WTC11 (cell line): ENCODE measurements around the gene RBM15. TPM values are rescaled to one million over a fixed set of nuclear protein-coding genes. Genes with fewer than 3 reads are reported as not detected.

Source experiments
- ATAC-seq: fragments of 200-7000 bp; cut with Tn5 transposase; 2 replicates; pipeline ENCODE4 v1.10.0; 2021; ENCODE audit warnings: mild to moderate bottlenecking, moderate library complexity
- CTCF ChIA-PET: fragments of 300-600 bp; sonication (Branson Sonifier 250); formaldehyde crosslinking; loops from one replicate; lab custom pipeline; 2021; ENCODE audit warnings: antibody characterized with exemption; lab: Charles Lee
- POLR2A ChIA-PET: fragments of 350-600 bp; sonication (Branson Sonifier 250); formaldehyde crosslinking; loops from one replicate; lab custom pipeline; 2021; ENCODE audit warnings: antibody characterized with exemption; lab: Charles Lee
- DNase-seq: peaks from one replicate; pipeline ENCODE4 v3.0.0; 2021; ENCODE audit warnings: low spot score
- H3K27ac Mint-ChIP-seq: 2 replicates; pipeline ENCODE4 v1.8.0; 2021; ENCODE audit warnings: mixed read lengths
- H3K27me3 Mint-ChIP-seq: 2 replicates; pipeline ENCODE4 v1.8.0; 2021; ENCODE audit warnings: low read depth, mild to moderate bottlenecking, moderate library complexity, mixed read lengths
- H3K36me3 Mint-ChIP-seq: 2 replicates; pipeline ENCODE4 v1.8.0; 2021; ENCODE audit warnings: mixed read lengths
- H3K4me1 Mint-ChIP-seq: 2 replicates; pipeline ENCODE4 v1.8.0; 2022; ENCODE audit warnings: mixed read lengths
- H3K4me3 Mint-ChIP-seq: 2 replicates; pipeline ENCODE4 v1.8.0; 2021; ENCODE audit warnings: mild to moderate bottlenecking, moderate library complexity, mixed read lengths
- H3K9me3 Mint-ChIP-seq: 2 replicates; pipeline ENCODE4 v1.8.0; 2021; ENCODE audit warnings: mixed read lengths
- CREB1 ChIP-seq: sonication (generic); formaldehyde crosslinking; IDR thresholded peaks from 2 replicates; pipeline ENCODE4 v1.8.0; 2023; ENCODE audit warnings: mild to moderate bottlenecking, missing genetic modification reagents
- CREM ChIP-seq: sonication (generic); formaldehyde crosslinking; IDR thresholded peaks from 2 replicates; pipeline ENCODE4 v1.8.1; 2022; ENCODE audit warnings: mild to moderate bottlenecking, missing genetic modification reagents, moderate library complexity
- ERG ChIP-seq: fragments of 250-450 bp; sonication (Bioruptor Pico); IDR thresholded peaks from 2 replicates; pipeline ENCODE4 v1.8.0; 2021; ENCODE audit warnings: mild to moderate bottlenecking
- FOXJ3 ChIP-seq: sonication (generic); formaldehyde crosslinking; IDR thresholded peaks from 2 replicates; pipeline ENCODE4 v1.9.0; 2021; ENCODE audit warnings: missing genetic modification reagents, mild to moderate bottlenecking, borderline replicate concordance
- FOXK1 ChIP-seq: sonication (generic); formaldehyde crosslinking; IDR thresholded peaks from 2 replicates; pipeline ENCODE4 v1.8.0; 2022; ENCODE audit warnings: mild to moderate bottlenecking, moderate library complexity, missing genetic modification reagents
- GABPB1 ChIP-seq: sonication (generic); formaldehyde crosslinking; IDR thresholded peaks from 2 replicates; pipeline ENCODE4 v1.8.1; 2023; ENCODE audit warnings: mild to moderate bottlenecking, missing genetic modification reagents
- RELA ChIP-seq: sonication (generic); formaldehyde crosslinking; IDR thresholded peaks from 2 replicates; pipeline ENCODE4 v1.8.1; 2022; ENCODE audit warnings: missing genetic modification reagents, mild to moderate bottlenecking, borderline replicate concordance
- RORB ChIP-seq: fragments of 250-450 bp; sonication (Bioruptor Pico); IDR thresholded peaks from 2 replicates; pipeline ENCODE4 v1.9.0; 2021; ENCODE audit warnings: mild to moderate bottlenecking
- TEAD4 ChIP-seq: sonication (generic); formaldehyde crosslinking; IDR thresholded peaks from 2 replicates; pipeline ENCODE4 v1.8.0; 2022; ENCODE audit warnings: mild to moderate bottlenecking, missing genetic modification reagents
- TP53 ChIP-seq: sonication (generic); formaldehyde crosslinking; IDR thresholded peaks from 2 replicates; pipeline ENCODE4 v1.8.1; 2023; ENCODE audit warnings: mild to moderate bottlenecking, missing genetic modification reagents
- USF1 ChIP-seq: sonication (generic); formaldehyde crosslinking; IDR thresholded peaks from 2 replicates; pipeline ENCODE4 v1.8.0; 2022; ENCODE audit warnings: mild to moderate bottlenecking, missing genetic modification reagents
- ZBTB43 ChIP-seq: sonication (generic); formaldehyde crosslinking; IDR thresholded peaks from 2 replicates; pipeline ENCODE4 v1.8.1; 2023; ENCODE audit warnings: mild to moderate bottlenecking, missing genetic modification reagents
- ZMAT4 ChIP-seq: fragments of 250-450 bp; sonication (Bioruptor Pico); IDR thresholded peaks from 2 replicates; pipeline ENCODE4 v1.9.0; 2021; ENCODE audit warnings: mild to moderate bottlenecking
- ZNF219 ChIP-seq: sonication (generic); formaldehyde crosslinking; IDR thresholded peaks from 2 replicates; pipeline ENCODE4 v1.8.0; 2023; ENCODE audit warnings: missing genetic modification reagents, mild to moderate bottlenecking, borderline replicate concordance
- ZNF232 ChIP-seq: sonication (generic); formaldehyde crosslinking; IDR thresholded peaks from 2 replicates; pipeline ENCODE4 v1.8.0; 2022; ENCODE audit warnings: mild to moderate bottlenecking, missing genetic modification reagents
- ZNF263 ChIP-seq: sonication (generic); formaldehyde crosslinking; IDR thresholded peaks from 2 replicates; pipeline ENCODE4 v1.8.1; 2022; ENCODE audit warnings: low read depth, mild to moderate bottlenecking, moderate library complexity, missing genetic modification reagents
- ZNF317 ChIP-seq: sonication (generic); formaldehyde crosslinking; IDR thresholded peaks from 2 replicates; pipeline ENCODE4 v1.8.1; 2023; ENCODE audit warnings: low read depth, mild to moderate bottlenecking, moderate library complexity, missing genetic modification reagents, borderline replicate concordance
- ZNF512 ChIP-seq: sonication (generic); formaldehyde crosslinking; IDR thresholded peaks from 2 replicates; pipeline ENCODE4 v1.8.1; 2022; ENCODE audit warnings: missing genetic modification reagents, borderline replicate concordance
- ZNF532 ChIP-seq: fragments of 250-450 bp; sonication (Bioruptor Pico); IDR thresholded peaks from 2 replicates; pipeline ENCODE4 v1.9.0; 2021; ENCODE audit warnings: mild to moderate bottlenecking, borderline replicate concordance
- total RNA-seq: library from RNA; stranded (reverse); gene quantifications from 3 replicates; pipeline ENCODE4 v1.2.3, GENCODE V29; 2021

RBM15 gene
- total RNA-seq, 1 experiment from 2014 or later: 50.6 TPM

GRCh38 chr1:110294308-110294707 lies 44.9 kb upstream of the RBM15 start:
- no peak overlapping the region for H3K27ac Mint-ChIP-seq
- ATAC-seq: no peak
- no peak for DNase-seq
- TF ChIP-seq ZNF532: no peak
- TF ChIP-seq ZBTB43: no peak
- TF ChIP-seq CREB1 (CRISPR knock-in tag): no peak
- no peak for TF ChIP-seq GABPB1 (CRISPR knock-in tag)
- H3K36me3 Mint-ChIP-seq: no peaks in the 10 kb centered on the region
- H3K9me3 Mint-ChIP-seq: no peaks in the 10 kb centered on the region
- no peak overlapping the region for H3K4me3 Mint-ChIP-seq
- peaks cover 12% of the 10 kb centered on the region for H3K4me1 Mint-ChIP-seq
- ChIA-PET CTCF (interaction anchor here (0.7 to 5.5 kb wide), 7 partner anchors 14 to 327 kb away, joined by 3 to 34 read pairs (median 5); no protein-coding TSS in a partner anchor), POLR2A (interaction anchor here (0.7 kb wide), 1 partner anchor 20 kb away, joined by 3 read pairs; no protein-coding TSS in a partner anchor)
- no peaks in the 10 kb centered on the region; the same call in 1 of the 2 replicates for H3K27me3 Mint-ChIP-seq

- POLR2A ChIA-PET: no interaction called here
- Mint-ChIP-seq H3K9me3 (no peaks in the 10 kb centered on the region), H3K27me3 (peaks cover 5% of the 10 kb centered on the region), H3K4me1 (0 out of 2 replicates have a peak, but pooled peaks cover 2% of the 10 kb centered on the region), H3K36me3 (no peaks in the 10 kb centered on the region), H3K27ac (no peak overlapping the region), H3K4me3 (no peak overlapping the region)
- DNase-seq (no peak), ATAC-seq (no peak)
- CTCF ChIA-PET: interaction anchor here (1.0 to 3.7 kb wide), 3 partner anchors 14 to 197 kb away, joined by 3 to 24 read pairs (median 14); partner anchors contain the start of gene KCNC4
- TF ChIP-seq TP53 (CRISPR knock-in tag) (no peak), TEAD4 (CRISPR knock-in tag) (no peak), FOXK1 (CRISPR knock-in tag) (no peak), ZMAT4 (CRISPR knock-in tag) (no peak), USF1 (CRISPR knock-in tag) (no peak), ZNF512 (CRISPR knock-in tag) (no peak), ZNF317 (CRISPR knock-in tag) (no peak), ZNF232 (CRISPR knock-in tag) (no peak), ZNF263 (CRISPR knock-in tag) (no peak), RORB (no peak), ZNF532 (no peak), RELA (CRISPR knock-in tag) (no peak), ZNF219 (CRISPR knock-in tag) (no peak), ERG (CRISPR knock-in tag) (no peak), FOXJ3 (CRISPR knock-in tag) (no peak), CREM (no peak), ZBTB43 (no peak), CREB1 (CRISPR knock-in tag) (no peak)
Observed at GRCh38 chr1:110298991-110299390, 40.2 kb upstream of the RBM15 start.
